GM12878 (cell line): ENCODE results near the gene RAPGEF4. TPM values are rescaled to one million over a fixed set of nuclear protein-coding genes. Genes with fewer than 3 reads are reported as not detected.

Experiments used
- CBX3 ChIP-seq: fragments of 200-600 bp; sonication (generic); IDR thresholded peaks from 2 replicates; pipeline ENCODE4 v1.6.1; 2016; ENCODE audit warnings: low read depth, borderline replicate concordance
- CHD2 ChIP-seq: IDR thresholded peaks from 2 replicates; pipeline ENCODE4 v1.6.1; 2011; ENCODE audit warnings: low read depth, low read length, improper control_type of control experiment, borderline replicate concordance
- CHD4 ChIP-seq: fragments of 200-600 bp; sonication (generic); IDR thresholded peaks from 2 replicates; pipeline ENCODE4 v1.6.1; 2016; ENCODE audit warnings: mild to moderate bottlenecking
- DPF2 ChIP-seq: fragments of 450-650 bp; IDR thresholded peaks from 2 replicates; pipeline ENCODE4 v1.6.1; 2017; ENCODE audit warnings: mild to moderate bottlenecking
- ETV6 ChIP-seq, 2 experiments: fragments of 450-650 bp in 1 of 2; IDR thresholded peaks in 1 of 2; conservative IDR thresholded peaks in 1 of 2; 2 replicates each; pipeline ENCODE4 v1.6.1; 2014; ENCODE audit warnings: antibody characterized with exemption in 1 of 2, borderline replicate concordance in 1 of 2, low read depth in 1 of 2, mild to moderate bottlenecking in 1 of 2, moderate library complexity in 1 of 2
- HDAC2 ChIP-seq: fragments of 200-600 bp; sonication (generic); IDR thresholded peaks from 2 replicates; pipeline ENCODE4 v1.6.1; 2017
- JUNB ChIP-seq: IDR thresholded peaks from 2 replicates; pipeline ENCODE4 v1.6.1; 2016; ENCODE audit warnings: antibody characterized with exemption, mild to moderate bottlenecking
- NFYB ChIP-seq: IDR thresholded peaks from 2 replicates; pipeline ENCODE4 v1.6.1; 2011; ENCODE audit warnings: low read depth, mild to moderate bottlenecking, low read length, improper control_type of control experiment, moderate library complexity; ENCODE audit not compliant: insufficient read depth
- PAX5 ChIP-seq: IDR thresholded peaks from 2 replicates; pipeline ENCODE4 v1.6.1; 2011; ENCODE audit warnings: low read depth, low read length, borderline replicate concordance
- POU2F2 ChIP-seq: IDR thresholded peaks from 3 replicates; pipeline ENCODE4 v1.6.1; 2011; ENCODE audit warnings: low read depth, mild to moderate bottlenecking, low read length, borderline replicate concordance
- SMAD5 ChIP-seq: IDR thresholded peaks from 2 replicates; pipeline ENCODE4 v1.6.1; 2016; ENCODE audit warnings: antibody characterized with exemption, low read depth
- STAT3 ChIP-seq: IDR thresholded peaks from 2 replicates; pipeline ENCODE4 v1.6.1; 2011; ENCODE audit warnings: low read depth, low read length, improper control_type of control experiment
- polyA plus RNA-seq, 11 experiments: library from polyadenylated mRNA; depleted of rRNA in 4 of 11; unstranded in 6 of 11; stranded (reverse) in 5 of 11; fragments of >200 nt; fragmentation: Nextera tagmentation in 4 of 11; fragmentation: Illumina TruSeq in 1 of 11; extraction: Ambion mirVana in 4 of 11; extraction: Trizol in 1 of 11; gene quantifications; 1 replicate in 1 of 11; 2 replicates in 10 of 11; pipeline versions ENCODE4 v1.2.1 to v1.2.3, GENCODE V29; 2011 to 2016; ENCODE audit warnings: inconsistent platforms in 2 of 11, missing spikeins in 2 of 11, low read depth in 1 of 11
- total RNA-seq, 4 experiments: library from RNA; depleted of rRNA in 3 of 4; stranded (reverse); fragments of >200 nt in 3 of 4; fragmentation: Illumina TruSeq in 1 of 4; extraction: Trizol in 1 of 4; gene quantifications; 2 replicates each; pipeline versions ENCODE4 v1.2.1 to v1.2.3, GENCODE V29; 2013 to 2021
- TF ChIP-seq, protein P1 (sequence below): IDR thresholded peaks from 2 replicates; pipeline ENCODE4 v1.6.1; 2012; ENCODE audit warnings: improper control_type of control experiment, low read depth, low read length; ENCODE audit not compliant: insufficient replicate concordance

Gene RAPGEF4
- total and polyA plus RNA-seq, 10 of the 15 experiments (the other 5 are each of a cell fraction or from before 2014, with no cell fraction given) = 0.18 TPM; not detected in 8

- TF ChIP-seq CHD2 (no peak), HDAC2 (no peak), SMAD5 (no peak), DPF2 (no peak), CHD4 (no peak), PAX5 (no peak), JUNB (no peak), ETV6 (conservative IDR thresholded peaks at IDR 0.05 in 1 of 2, IDR thresholded peaks at IDR 0.05 in 1 of 2; ENCODE audit: borderline replicate concordance in 1 of 2, low read depth in 1 of 2) (no peak), STAT3 (no peak), CBX3 (no peak), NFYB (no peak), POU2F2 (no peak)
- TF ChIP-seq, protein P1, sequence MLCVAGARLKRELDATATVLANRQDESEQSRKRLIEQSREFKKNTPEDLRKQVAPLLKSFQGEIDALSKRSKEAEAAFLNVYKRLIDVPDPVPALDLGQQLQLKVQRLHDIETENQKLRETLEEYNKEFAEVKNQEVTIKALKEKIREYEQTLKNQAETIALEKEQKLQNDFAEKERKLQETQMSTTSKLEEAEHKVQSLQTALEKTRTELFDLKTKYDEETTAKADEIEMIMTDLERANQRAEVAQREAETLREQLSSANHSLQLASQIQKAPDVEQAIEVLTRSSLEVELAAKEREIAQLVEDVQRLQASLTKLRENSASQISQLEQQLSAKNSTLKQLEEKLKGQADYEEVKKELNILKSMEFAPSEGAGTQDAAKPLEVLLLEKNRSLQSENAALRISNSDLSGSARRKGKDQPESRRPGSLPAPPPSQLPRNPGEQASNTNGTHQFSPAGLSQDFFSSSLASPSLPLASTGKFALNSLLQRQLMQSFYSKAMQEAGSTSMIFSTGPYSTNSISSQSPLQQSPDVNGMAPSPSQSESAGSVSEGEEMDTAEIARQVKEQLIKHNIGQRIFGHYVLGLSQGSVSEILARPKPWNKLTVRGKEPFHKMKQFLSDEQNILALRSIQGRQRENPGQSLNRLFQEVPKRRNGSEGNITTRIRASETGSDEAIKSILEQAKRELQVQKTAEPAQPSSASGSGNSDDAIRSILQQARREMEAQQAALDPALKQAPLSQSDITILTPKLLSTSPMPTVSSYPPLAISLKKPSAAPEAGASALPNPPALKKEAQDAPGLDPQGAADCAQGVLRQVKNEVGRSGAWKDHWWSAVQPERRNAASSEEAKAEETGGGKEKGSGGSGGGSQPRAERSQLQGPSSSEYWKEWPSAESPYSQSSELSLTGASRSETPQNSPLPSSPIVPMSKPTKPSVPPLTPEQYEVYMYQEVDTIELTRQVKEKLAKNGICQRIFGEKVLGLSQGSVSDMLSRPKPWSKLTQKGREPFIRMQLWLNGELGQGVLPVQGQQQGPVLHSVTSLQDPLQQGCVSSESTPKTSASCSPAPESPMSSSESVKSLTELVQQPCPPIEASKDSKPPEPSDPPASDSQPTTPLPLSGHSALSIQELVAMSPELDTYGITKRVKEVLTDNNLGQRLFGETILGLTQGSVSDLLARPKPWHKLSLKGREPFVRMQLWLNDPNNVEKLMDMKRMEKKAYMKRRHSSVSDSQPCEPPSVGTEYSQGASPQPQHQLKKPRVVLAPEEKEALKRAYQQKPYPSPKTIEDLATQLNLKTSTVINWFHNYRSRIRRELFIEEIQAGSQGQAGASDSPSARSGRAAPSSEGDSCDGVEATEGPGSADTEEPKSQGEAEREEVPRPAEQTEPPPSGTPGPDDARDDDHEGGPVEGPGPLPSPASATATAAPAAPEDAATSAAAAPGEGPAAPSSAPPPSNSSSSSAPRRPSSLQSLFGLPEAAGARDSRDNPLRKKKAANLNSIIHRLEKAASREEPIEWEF = no peak
Measured at GRCh38 chr2:172985139-172985892, 249.7 kb downstream of the RAPGEF4 start (continued).
